Parietal lobe (tissue), 1 donor: Measurements from ENCODE around the gene CEP85. TPM values are rescaled to one million over a fixed set of nuclear protein-coding genes. Genes with fewer than 3 reads are reported as not detected.

Experiments used
- total RNA-seq: library from RNA; depleted of rRNA; stranded (reverse); fragments of >200 nt; gene quantifications from one replicate; pipeline ENCODE4 v1.2.3, GENCODE V29; 2014

CEP85 gene
- total RNA-seq = 19.4 TPM

GRCh38 chr1:26233903-26234643, at the start of gene CEP85:
Gene CEP85 (plus strand): TSS chr1:26234200. CDS start chr1:26239784, 5,584 bp downstream.

GRCh38 chr1:26190373-26190987, 43.5 kb upstream of the CEP85 start, which contains the start of gene CATSPER4:
Gene CATSPER4 (plus strand): TSS chr1:26190602. CDS start chr1:26190628, 26 bp downstream.

GRCh38 chr1:26279456-26280332, 45.7 kb downstream of the CEP85 start, which contains the start of gene SH3BGRL3:
Gene SH3BGRL3 (plus strand): TSS chr1:26280086. CDS start chr1:26280156, 70 bp downstream.

GRCh38 chr1:26306290-26307229, 72.6 kb downstream of the CEP85 start, which contains the start of gene UBXN11:
Gene UBXN11 (minus strand): TSS chr1:26306636. CDS start chr1:26302883, 3,753 bp downstream.

GRCh38 chr1:26317612-26318337, 83.8 kb downstream of the CEP85 start, which contains the start of gene CD52:
Gene CD52 (plus strand): TSS chr1:26317958. CDS start chr1:26318018, 60 bp downstream.

Other genes starting within 250 kb of the CEP85 start
- 5.6 TPM for gene PAFAH2, start 236.1 kb upstream of the CEP85 start, total RNA-seq
- 2.2 TPM for gene EXTL1, start 212.4 kb upstream of the CEP85 start, total RNA-seq
- gene SLC30A2, start 188.1 kb upstream of the CEP85 start, total RNA-seq = not detected
- gene TRIM63, start 166.6 kb upstream of the CEP85 start, total RNA-seq = not detected
- gene PDIK1L, start 122.4 kb upstream of the CEP85 start, total RNA-seq = 61.3 TPM
- gene FAM110D, start 75.1 kb upstream of the CEP85 start, total RNA-seq = 0.31 TPM
- not detected for gene C1orf232, start 65.2 kb upstream of the CEP85 start, total RNA-seq
- gene ZNF593, start 64.3 kb upstream of the CEP85 start, total RNA-seq = 13.1 TPM
- not detected for gene ZNF593OS, start 62.4 kb upstream of the CEP85 start, total RNA-seq
- gene CNKSR1, start 56.7 kb upstream of the CEP85 start, total RNA-seq = 7.2 TPM
- not detected for gene CATSPER4, start 43.6 kb upstream of the CEP85 start, total RNA-seq
- 16.6 TPM for gene SH3BGRL3, start 45.9 kb downstream of the CEP85 start, total RNA-seq
- 9.7 TPM for gene UBXN11, start 72.4 kb downstream of the CEP85 start, total RNA-seq
- not detected for gene CD52, start 83.8 kb downstream of the CEP85 start, total RNA-seq
- 0.63 TPM for gene CRYBG2, start 119.9 kb downstream of the CEP85 start, total RNA-seq
- gene ZNF683, start 138.6 kb downstream of the CEP85 start, total RNA-seq = not detected
- gene LIN28A, start 176.6 kb downstream of the CEP85 start, total RNA-seq = not detected
- 47.6 TPM for gene DHDDS, start 198.1 kb downstream of the CEP85 start, total RNA-seq
- 243 TPM for gene HMGN2, start 238.2 kb downstream of the CEP85 start, total RNA-seq